GM03348 (cell line): ENCODE results near the gene NOS3.
"Not testable (repeated sequence)": the region's sequence is repeated elsewhere in the genome, so short reads cannot be mapped to it uniquely, and the experiment has no call there.

Source experiments
- DNase-seq: peaks from one replicate; pipeline ENCODE4 v3.0.0; 2012; ENCODE audit warnings: low spot score

Gene NOS3

GRCh38 chr7:151017370-151017952, 26.6 kb downstream of the NOS3 start:
- DNase-seq: no peak

GRCh38 chr7:151017953-151018420, 27.2 kb downstream of the NOS3 start:
- peak; percentile 84 for DNase-seq

GRCh38 chr7:151018421-151019129, 27.8 kb downstream of the NOS3 start:
- DNase-seq: no peak

- DNase-seq: no peak
These were observed 28.3 kb downstream of the NOS3 start for GRCh38 chr7:151019130-151019447.

GRCh38 chr7:151020231-151020630, 29.4 kb downstream of the NOS3 start:
- DNase-seq: no peak

- DNase-seq: no peak
These were observed 32.4 kb downstream of the NOS3 start for GRCh38 chr7:151023232-151023631.

- no peak for DNase-seq
These were observed 33.7 kb downstream of the NOS3 start, which contains the start of gene ATG9B for GRCh38 chr7:151024435-151025056. Gene ATG9B (minus strand): TSS chr7:151024494. CDS start chr7:151024423, 71 bp downstream.

- no peak for DNase-seq
These were observed 35.3 kb downstream of the NOS3 start for GRCh38 chr7:151025924-151026671.

GRCh38 chr7:151026771-151027727, 36.2 kb downstream of the NOS3 start:
- not testable (repeated sequence) for DNase-seq

GRCh38 chr7:151027728-151028130, 36.9 kb downstream of the NOS3 start:
- DNase-seq: not testable (repeated sequence)

- DNase-seq: peak; percentile 100
These were observed 37.5 kb downstream of the NOS3 start, which contains the start of gene ABCB8 for GRCh38 chr7:151028131-151028947. Gene ABCB8 (plus strand): TSS chr7:151028450. CDS start chr7:151028516, 66 bp downstream.

GRCh38 chr7:151028948-151029501, 38.2 kb downstream of the NOS3 start:
- no peak for DNase-seq

- no peak for DNase-seq
These were observed 40.2 kb downstream of the NOS3 start for GRCh38 chr7:151031011-151031410.

- no peak for DNase-seq
These were observed 42.4 kb downstream of the NOS3 start for GRCh38 chr7:151032936-151033863.

GRCh38 chr7:151033864-151034249, 43.0 kb downstream of the NOS3 start:
- no peak for DNase-seq

- no peak for DNase-seq
These were observed 43.7 kb downstream of the NOS3 start for GRCh38 chr7:151034312-151035025.

GRCh38 chr7:151035026-151035717, 44.4 kb downstream of the NOS3 start:
- DNase-seq: no peak

GRCh38 chr7:151035902-151036301, 45.1 kb downstream of the NOS3 start:
- no peak for DNase-seq
